Lung (tissue), 12 donors: ENCODE results near the gene UBE2U. TPM values are rescaled to one million over a fixed set of nuclear protein-coding genes. Genes with fewer than 3 reads are reported as not detected.

Experiments
- ATAC-seq: fragments of 200-7000 bp; cut with Tn5 transposase; one replicate; pipeline ENCODE4 v1.9.1; 2020; ENCODE audit warnings: moderate number of reproducible peaks; ENCODE audit not compliant: insufficient read depth, low FRiP score
- DNase-seq, 3 donors: peaks; one replicate each; pipeline ENCODE4 v3.0.0-alpha.2; 2013 to 2017
- H3K27ac ChIP-seq, 2 donors: one replicate each; pipeline ENCODE4 v1.5.1; 2013; ENCODE audit warnings: mild to moderate bottlenecking in 2 of 2, moderate library complexity in 2 of 2, control low read depth in 1 of 2, inconsistent platforms in 1 of 2, low read depth in 1 of 2, low read length in 1 of 2
- H3K27me3 ChIP-seq, 3 donors: one replicate each; pipeline ENCODE4 v1.5.1; 2013; ENCODE audit warnings: low read length in 2 of 3; ENCODE audit not compliant: control insufficient read depth in 3 of 3, insufficient read depth in 3 of 3
- H3K36me3 ChIP-seq, 4 donors: one replicate each; pipeline ENCODE4 v1.5.1; 2013; ENCODE audit warnings: low read length in 4 of 4, mild to moderate bottlenecking in 1 of 4, moderate library complexity in 1 of 4; ENCODE audit not compliant: control insufficient read depth in 4 of 4, insufficient read depth in 4 of 4
- H3K4me1 ChIP-seq, 5 donors: one replicate each; pipeline ENCODE4 v1.5.1; 2013; ENCODE audit warnings: low read length in 5 of 5, mild to moderate bottlenecking in 2 of 5, moderate library complexity in 1 of 5; ENCODE audit not compliant: control insufficient read depth in 5 of 5, insufficient read depth in 5 of 5
- H3K4me3 ChIP-seq: one replicate; pipeline ENCODE4 v1.5.1; 2013; ENCODE audit warnings: mild to moderate bottlenecking, control low read depth, moderate library complexity
- H3K9ac ChIP-seq, 2 donors: one replicate each; pipeline ENCODE4 v1.5.1; 2013; ENCODE audit warnings: low read length in 2 of 2, control low read depth in 1 of 2; ENCODE audit not compliant: insufficient read depth in 1 of 2
- H3K9me3 ChIP-seq, 4 donors: one replicate each; pipeline ENCODE4 v1.5.1; 2013; ENCODE audit warnings: low read length in 3 of 4, mild to moderate bottlenecking in 1 of 4, moderate library complexity in 1 of 4; ENCODE audit not compliant: control insufficient read depth in 4 of 4, insufficient read depth in 3 of 4
- CTCF ChIP-seq: IDR thresholded peaks from 2 replicates; pipeline ENCODE4 v1.5.1; 2012; ENCODE audit warnings: mild to moderate bottlenecking; ENCODE audit errors: control extremely low read depth, extremely low read depth
- WGBS, 2 donors: extraction: QIAGEN DNeasy Blood & Tissue Kit; methylation state at CpG; one replicate each; pipeline ENCODE4 v1.1.7; 2013; 5-methylcytosine and 5-hydroxymethylcytosine counted together
- polyA plus RNA-seq, 2 donors: library from polyadenylated mRNA; stranded (reverse); fragments of 200-250 nt; gene quantifications; one replicate each; pipeline ENCODE4 v1.2.1, GENCODE V29; 2013
- total RNA-seq, 2 donors: library from RNA; depleted of rRNA in 1 of 2; stranded (reverse); fragments of >200 nt in 1 of 2; gene quantifications; one replicate each; pipeline ENCODE4 v1.2.1, GENCODE V29; 2014 to 2021
- donor health status: control.
- donor health status: control.
- donor health status: Bipolar disorder and iron deficiency.
- donor health status: healthy.
- donor health status: DM: yes; HTN: yes; CAD: no.

UBE2U gene
- total and polyA plus RNA-seq, 4 donors: not detected

GRCh38 chr1:64197076-64197475 is 6.3 kb upstream of the UBE2U start:
- no peaks in the 10 kb centered on the region for H3K27me3 ChIP-seq
- TF ChIP-seq CTCF: no peak
- no peak overlapping the region for H3K9ac ChIP-seq
- H3K36me3 ChIP-seq: no peaks in the 10 kb centered on the region
- DNase-seq: no peak
- H3K27ac ChIP-seq: no peak overlapping the region
- no peaks in the 10 kb centered on the region for H3K9me3 ChIP-seq
- no peak for ATAC-seq
- peaks cover 0 to 12% (median 0%) of the 10 kb centered on the region in 5 donors for H3K4me1 ChIP-seq
- WGBS, 2 donors: 95 to 98% methylated on average over 3 of the region's 3 CpGs
- H3K4me3 ChIP-seq: no peak overlapping the region

GRCh38 chr1:64199154-64199553 is 4.3 kb upstream of the UBE2U start:
- Histone ChIP-seq H3K36me3 (no peaks in the 10 kb centered on the region), H3K4me1 (peaks cover 0 to 11% (median 0%) of the 10 kb centered on the region in 5 donors), H3K9me3 (no peaks in the 10 kb centered on the region), H3K9ac (no peak overlapping the region), H3K27me3 (no peaks in the 10 kb centered on the region), H3K27ac (no peak overlapping the region), H3K4me3 (no peak overlapping the region)
- ATAC-seq: no peak
- no peak for DNase-seq
- TF ChIP-seq CTCF: no peak
- 66 to 69% methylated on average over 2 of the region's 2 CpGs for WGBS, 2 donors

GRCh38 chr1:64200064-64200463 is 3.4 kb upstream of the UBE2U start:
- DNase-seq (no peak), ATAC-seq (no peak)
- no peak for TF ChIP-seq CTCF
- no peaks in the 10 kb centered on the region for H3K9me3 ChIP-seq
- H3K36me3 ChIP-seq: no peaks in the 10 kb centered on the region
- H3K27me3 ChIP-seq: no peaks in the 10 kb centered on the region
- WGBS, 2 donors: 48 to 96% methylated on average over 1 of the region's 1 CpG
- H3K27ac ChIP-seq: no peak overlapping the region
- no peak overlapping the region for H3K4me3 ChIP-seq
- peaks cover 0 to 8% (median 0%) of the 10 kb centered on the region in 5 donors for H3K4me1 ChIP-seq
- H3K9ac ChIP-seq: no peak overlapping the region

- no peak for ATAC-seq
- WGBS, 2 donors: 81 to 86% methylated on average over 2 of the region's 2 CpGs
- no peak for DNase-seq
- Histone ChIP-seq H3K9me3 (no peaks in the 10 kb centered on the region), H3K27me3 (no peaks in the 10 kb centered on the region), H3K36me3 (no peaks in the 10 kb centered on the region), H3K27ac (no peak overlapping the region), H3K9ac (no peak overlapping the region), H3K4me3 (no peak overlapping the region), H3K4me1 (no peaks in the 10 kb centered on the region)
- no peak for TF ChIP-seq CTCF
Measured at GRCh38 chr1:64209221-64209620, 5.8 kb downstream of the UBE2U start.
